ENCODE measurements around the gene KCNIP1.

GRCh38 chr5:170626507-170627150 is 122.8 kb downstream of the KCNIP1 start:
- TF ChIP-seq POLR2A (IDR thresholded peaks at IDR 0.05), result no peak
- no peak for TF ChIP-seq CTCF (IDR thresholded peaks at IDR 0.05)

Measured in body of pancreas (tissue), 4 donors.